MM.1S (cell line): ENCODE measurements around the gene MARCHF10.

Experiments used
- DNase-seq: peaks from one replicate; pipeline ENCODE4 v3.0.0-alpha.2; 2015
- H2AFZ ChIP-seq: fragments of 300-600 bp; sonication (generic); 2 replicates; pipeline ENCODE4 v1.6.0; 2016; ENCODE audit warnings: antibody characterized with exemption, low read length
- H3F3A ChIP-seq: fragments of 300-600 bp; sonication (generic); 2 replicates; pipeline ENCODE4 v1.6.1; 2016; ENCODE audit warnings: mild to moderate bottlenecking, antibody characterized with exemption, low read length, moderate library complexity, mixed read lengths; ENCODE audit not compliant: insufficient read depth
- H3K27ac ChIP-seq: fragments of 300-600 bp; sonication (generic); 2 replicates; pipeline ENCODE4 v1.5.1; 2016; ENCODE audit warnings: mild to moderate bottlenecking, low read length
- H3K27me3 ChIP-seq: fragments of 300-600 bp; sonication (generic); replicated peaks from 2 replicates; pipeline ENCODE4 v1.6.0; 2016; ENCODE audit warnings: low read length; ENCODE audit not compliant: insufficient read depth
- H3K36me3 ChIP-seq: fragments of 300-600 bp; sonication (generic); replicated peaks from 2 replicates; pipeline ENCODE4 v1.6.1; 2016; ENCODE audit warnings: mild to moderate bottlenecking, low read length, mixed read lengths; ENCODE audit not compliant: insufficient read depth
- H3K4me1 ChIP-seq: fragments of 300-600 bp; sonication (generic); 2 replicates; pipeline ENCODE4 v1.6.1; 2016; ENCODE audit warnings: low read length, mixed read lengths
- H3K4me2 ChIP-seq: fragments of 300-600 bp; sonication (generic); 2 replicates; pipeline ENCODE4 v1.6.0; 2016; ENCODE audit warnings: low read depth, low read length
- H3K4me3 ChIP-seq: fragments of 300-600 bp; sonication (generic); 2 replicates; pipeline ENCODE4 v1.5.1; 2016; ENCODE audit warnings: low read length, mixed read lengths
- H3K79me2 ChIP-seq: fragments of 300-600 bp; sonication (generic); 2 replicates; pipeline ENCODE4 v1.6.1; 2016; ENCODE audit warnings: mixed run types, low read length, mixed read lengths
- H3K9ac ChIP-seq: fragments of 300-600 bp; sonication (generic); 2 replicates; pipeline ENCODE4 v1.6.1; 2016; ENCODE audit warnings: low read length, mixed read lengths
- H3K9me2 ChIP-seq: fragments of 300-600 bp; sonication (generic); replicated peaks from 2 replicates; pipeline ENCODE4 v1.6.1; 2016; ENCODE audit warnings: mild to moderate bottlenecking, low read length, mixed read lengths; ENCODE audit not compliant: insufficient read depth
- H3K9me3 ChIP-seq: fragments of 300-600 bp; sonication (generic); replicated peaks from 2 replicates; pipeline ENCODE4 v1.6.1; 2016; ENCODE audit warnings: mild to moderate bottlenecking, low read length, mixed read lengths; ENCODE audit not compliant: insufficient read depth
- H4K20me1 ChIP-seq: fragments of 300-600 bp; sonication (generic); 2 replicates; pipeline ENCODE4 v1.6.1; 2016; ENCODE audit warnings: mild to moderate bottlenecking, low read length, moderate library complexity, mixed read lengths; ENCODE audit not compliant: insufficient read depth
- EZH2 ChIP-seq: fragments of 300-600 bp; sonication (generic); optimal IDR thresholded peaks from 2 replicates; pipeline ENCODE3; 2017; ENCODE audit warnings: low read depth, mild to moderate bottlenecking, antibody characterized with exemption, low read length, mixed read lengths
- EZH2phosphoT487 ChIP-seq: fragments of 300-600 bp; sonication (generic); IDR thresholded peaks from 2 replicates; pipeline ENCODE4 v1.6.1; 2018; ENCODE audit warnings: antibody characterized with exemption, low read length
- TF ChIP-seq, protein P1 (sequence below): fragments of 300-600 bp; sonication (generic); IDR thresholded peaks from 2 replicates; pipeline ENCODE4 v1.5.1; 2016; ENCODE audit warnings: antibody characterized with exemption, low read length, mixed read lengths

Gene MARCHF10

DNA sequence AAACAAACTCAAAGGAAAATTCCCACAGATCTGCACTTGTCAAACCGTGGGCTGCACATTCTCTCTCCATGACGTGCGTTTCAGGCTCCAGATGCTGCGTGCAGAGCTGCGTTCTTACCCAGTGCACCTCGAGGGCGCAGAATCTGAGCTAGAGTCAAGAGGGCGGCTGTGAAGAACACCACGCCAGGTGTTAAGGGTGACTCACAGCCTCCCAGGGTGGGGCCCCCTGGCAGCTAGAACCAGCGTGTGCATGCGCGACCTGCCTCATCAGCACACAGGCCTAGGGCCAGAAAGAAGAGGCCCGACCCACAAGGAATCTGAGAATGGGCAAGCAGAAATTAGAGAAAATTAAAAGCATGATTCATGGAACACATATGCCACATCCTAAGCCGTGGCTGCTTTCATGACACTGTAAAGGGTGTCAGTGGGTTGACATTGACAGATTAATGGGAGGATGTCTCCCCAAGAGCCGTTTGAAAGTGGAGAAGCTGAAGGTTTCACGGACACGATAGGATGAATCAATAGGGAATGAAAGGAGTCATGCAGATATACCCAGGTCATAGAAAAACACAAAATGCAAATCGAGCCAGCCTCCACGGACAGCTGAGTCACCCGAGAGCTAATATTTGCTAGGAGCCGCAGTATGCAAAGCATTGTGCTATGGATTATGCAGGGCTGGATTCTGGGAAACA, 29.0 kb downstream of the MARCHF10 start:
- H3K4me1 ChIP-seq: no peaks in the 10 kb centered on the region
- H3F3A ChIP-seq: no peaks in the 10 kb centered on the region
- no peaks in the 10 kb centered on the region for H3K36me3 ChIP-seq
- no peaks in the 10 kb centered on the region for H4K20me1 ChIP-seq
- H3K9me3 ChIP-seq: no peaks in the 10 kb centered on the region
- no peak overlapping the region for H2AFZ ChIP-seq
- H3K4me3 ChIP-seq: no peak overlapping the region
- no peaks in the 10 kb centered on the region for H3K27me3 ChIP-seq
- no peak overlapping the region for H3K27ac ChIP-seq
- H3K4me2 ChIP-seq: no peak overlapping the region
- DNase-seq: no peak
- no peaks in the 10 kb centered on the region for H3K79me2 ChIP-seq
- TF ChIP-seq, protein P1, sequence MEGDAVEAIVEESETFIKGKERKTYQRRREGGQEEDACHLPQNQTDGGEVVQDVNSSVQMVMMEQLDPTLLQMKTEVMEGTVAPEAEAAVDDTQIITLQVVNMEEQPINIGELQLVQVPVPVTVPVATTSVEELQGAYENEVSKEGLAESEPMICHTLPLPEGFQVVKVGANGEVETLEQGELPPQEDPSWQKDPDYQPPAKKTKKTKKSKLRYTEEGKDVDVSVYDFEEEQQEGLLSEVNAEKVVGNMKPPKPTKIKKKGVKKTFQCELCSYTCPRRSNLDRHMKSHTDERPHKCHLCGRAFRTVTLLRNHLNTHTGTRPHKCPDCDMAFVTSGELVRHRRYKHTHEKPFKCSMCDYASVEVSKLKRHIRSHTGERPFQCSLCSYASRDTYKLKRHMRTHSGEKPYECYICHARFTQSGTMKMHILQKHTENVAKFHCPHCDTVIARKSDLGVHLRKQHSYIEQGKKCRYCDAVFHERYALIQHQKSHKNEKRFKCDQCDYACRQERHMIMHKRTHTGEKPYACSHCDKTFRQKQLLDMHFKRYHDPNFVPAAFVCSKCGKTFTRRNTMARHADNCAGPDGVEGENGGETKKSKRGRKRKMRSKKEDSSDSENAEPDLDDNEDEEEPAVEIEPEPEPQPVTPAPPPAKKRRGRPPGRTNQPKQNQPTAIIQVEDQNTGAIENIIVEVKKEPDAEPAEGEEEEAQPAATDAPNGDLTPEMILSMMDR: no peak
- TF ChIP-seq EZH2 (no peak), EZH2phosphoT487 (no peak)
- no peaks in the 10 kb centered on the region for H3K9me2 ChIP-seq
- no peak overlapping the region for H3K9ac ChIP-seq

DNA sequence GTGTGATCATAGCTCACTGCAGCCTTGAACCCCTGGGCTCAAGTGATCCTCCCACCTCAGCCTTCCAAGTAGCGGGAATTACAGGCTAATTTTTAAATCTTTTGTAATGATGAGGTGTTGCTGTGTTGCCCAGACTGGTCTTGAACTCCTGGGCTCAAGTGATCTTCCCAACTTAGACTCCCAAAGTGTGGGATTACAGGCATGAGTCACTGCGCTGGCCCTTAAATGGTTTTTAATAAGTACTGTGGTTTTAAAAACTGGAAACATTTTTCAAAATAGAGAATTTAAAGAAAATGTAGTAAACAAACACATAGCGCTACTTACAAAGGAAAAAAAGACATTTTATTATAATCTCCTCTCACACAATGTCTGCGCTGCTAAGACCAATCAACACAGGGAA, 32.2 kb downstream of the MARCHF10 start:
- Histone ChIP-seq H3K4me1 (no peaks in the 10 kb centered on the region), H2AFZ (no peak overlapping the region), H3K4me2 (no peak overlapping the region), H3K4me3 (no peak overlapping the region), H3K27me3 (0 out of 2 replicates have a peak, but pooled peaks cover 3% of the 10 kb centered on the region), H3K9me3 (no peaks in the 10 kb centered on the region), H3K27ac (no peak overlapping the region), H3K9ac (no peak overlapping the region), H3F3A (no peaks in the 10 kb centered on the region), H3K79me2 (no peaks in the 10 kb centered on the region), H4K20me1 (no peaks in the 10 kb centered on the region), H3K9me2 (no peaks in the 10 kb centered on the region), H3K36me3 (no peaks in the 10 kb centered on the region)
- no peak for DNase-seq
- TF ChIP-seq EZH2phosphoT487: no peak
- no peak for TF ChIP-seq EZH2
- TF ChIP-seq, protein P1: no peak

GRCh38 chr17:62774338-62774737, 33.8 kb downstream of the MARCHF10 start:
- H3K9ac ChIP-seq: no peak overlapping the region
- TF ChIP-seq, protein P1: no peak
- TF ChIP-seq EZH2: no peak
- TF ChIP-seq EZH2phosphoT487: no peak
- no peak overlapping the region for H3K4me2 ChIP-seq
- H3K27me3 ChIP-seq: 0 out of 2 replicates have a peak, but pooled peaks cover 3% of the 10 kb centered on the region
- H3K79me2 ChIP-seq: no peaks in the 10 kb centered on the region
- no peaks in the 10 kb centered on the region for H4K20me1 ChIP-seq
- DNase-seq: no peak
- no peaks in the 10 kb centered on the region for H3K4me1 ChIP-seq
- no peak overlapping the region for H3K27ac ChIP-seq
- H3K9me3 ChIP-seq: no peaks in the 10 kb centered on the region
- no peaks in the 10 kb centered on the region for H3K36me3 ChIP-seq
- H3F3A ChIP-seq: no peaks in the 10 kb centered on the region
- H3K9me2 ChIP-seq: no peaks in the 10 kb centered on the region
- no peak overlapping the region for H3K4me3 ChIP-seq
- H2AFZ ChIP-seq: no peak overlapping the region
